Islet precursor cell (in vitro differentiated cells): ENCODE data around the gene FBXO24.
A peak's percentile ranks its signal among the peaks of the same experiment; 100 is the strongest.
"Not testable (repeated sequence)": the region's sequence is repeated elsewhere in the genome, so short reads cannot be mapped to it uniquely, and the experiment has no call there.

Experiments used
- DNase-seq: peaks from one replicate; pipeline ENCODE4 v3.0.0-alpha.2; 2018

The FBXO24 gene

GRCh38 chr7:100561491-100562194 is 24.5 kb upstream of the FBXO24 start:
- no peak for DNase-seq

GRCh38 chr7:100562195-100563099 is 23.7 kb upstream of the FBXO24 start:
- DNase-seq, result no peak

GRCh38 chr7:100563100-100563564 is 23.0 kb upstream of the FBXO24 start:
- no peak for DNase-seq

GRCh38 chr7:100563809-100564400 is 22.2 kb upstream of the FBXO24 start:
- peak; percentile 86 for DNase-seq

GRCh38 chr7:100564405-100564804 is 21.7 kb upstream of the FBXO24 start:
- DNase-seq, result not testable (repeated sequence)

- peak; percentile 46 for DNase-seq
These were observed 21.0 kb upstream of the FBXO24 start for GRCh38 chr7:100565133-100565571.

- DNase-seq, result peak; percentile 50
These were observed 20.1 kb upstream of the FBXO24 start for GRCh38 chr7:100566018-100566531.

GRCh38 chr7:100567031-100567730 is 18.9 kb upstream of the FBXO24 start:
- peak; percentile 68 for DNase-seq

- no peak for DNase-seq
These were observed 18.4 kb upstream of the FBXO24 start for GRCh38 chr7:100567751-100568175.

GRCh38 chr7:100568176-100568895 is 17.8 kb upstream of the FBXO24 start:
- DNase-seq, result no peak

- DNase-seq, result peak; percentile 81
These were observed 17.0 kb upstream of the FBXO24 start for GRCh38 chr7:100568896-100569844.

GRCh38 chr7:100570954-100571828 is 14.9 kb upstream of the FBXO24 start:
- DNase-seq, result peak; percentile 80

- no peak for DNase-seq
These were observed 14.4 kb upstream of the FBXO24 start for GRCh38 chr7:100571829-100572116.

GRCh38 chr7:100572281-100572948 is 13.7 kb upstream of the FBXO24 start:
- DNase-seq, result no peak

GRCh38 chr7:100572949-100573675 is 13.0 kb upstream of the FBXO24 start:
- no peak for DNase-seq

- no peak for DNase-seq
These were observed 12.3 kb upstream of the FBXO24 start, which contains the start of gene SAP25 for GRCh38 chr7:100573691-100574361. TSS of gene SAP25 (minus strand) at chr7:100573900. CDS start at chr7:100573742, 158 bp downstream.

- DNase-seq, result no peak
These were observed 11.5 kb upstream of the FBXO24 start for GRCh38 chr7:100574362-100575205.
